SK-N-SH (cell line): ENCODE results near the gene SF3B5. TPM values are rescaled to one million over a fixed set of nuclear protein-coding genes. Genes with fewer than 3 reads are reported as not detected.

Experiments
- CTCF ChIA-PET: fragments of 300-600, 350-600 bp; formaldehyde crosslinking; extraction: SDS; loops from one replicate; lab custom pipeline; 2021; lab: Yijun Ruan, JAX
- POLR2A ChIA-PET: fragments of 350-600 bp; sonication (Branson Sonifier 250); formaldehyde crosslinking; extraction: SDS; loops from one replicate; lab custom pipeline; 2020; ENCODE audit warnings: antibody characterized with exemption, inconsistent platforms; lab: Yijun Ruan, JAX
- DNase-seq: peaks from one replicate; pipeline ENCODE4 v3.0.0; 2012
- H2AFZ ChIP-seq: fragments of 200-600 bp; sonication (generic); 2 replicates; pipeline ENCODE4 v1.8.1; 2016; ENCODE audit warnings: antibody characterized with exemption, mild to moderate bottlenecking, low read depth
- H3F3A ChIP-seq: fragments of 200-600 bp; sonication (generic); replicated peaks from 2 replicates; pipeline ENCODE3; 2016; ENCODE audit warnings: antibody characterized with exemption, mild to moderate bottlenecking; ENCODE audit not compliant: insufficient read depth
- H3K27ac ChIP-seq, 2 experiments: fragments of 200-500 bp in 1 of 2; fragments of 200-600 bp in 1 of 2; sonication (Bioruptor generic) in 1 of 2; sonication (generic), shearing (Covaris generic) in 1 of 2; 2 replicates each; pipeline versions ENCODE4 v1.5.1 to v1.6.1; 2014 to 2016; ENCODE audit warnings: low read depth in 2 of 2, inconsistent platforms in 1 of 2, low read length in 1 of 2, mild to moderate bottlenecking in 1 of 2, mixed read lengths in 1 of 2
- H3K27me3 ChIP-seq: fragments of 200-600 bp; sonication (generic), shearing (Covaris generic); 2 replicates; pipeline ENCODE4 v1.6.1; 2016; ENCODE audit warnings: mixed run types; ENCODE audit not compliant: insufficient read depth
- H3K36me3 ChIP-seq, 2 experiments: fragments of 200-500 bp in 1 of 2; fragments of 200-600 bp in 1 of 2; sonication (Bioruptor generic) in 1 of 2; sonication (generic) in 1 of 2; replicated peaks in 1 of 2; 2 replicates each; pipeline versions ENCODE3 to v1.5.1; 2014 to 2016; ENCODE audit warnings: low read length in 1 of 2, mild to moderate bottlenecking in 1 of 2; ENCODE audit not compliant: insufficient read depth in 2 of 2, control insufficient read depth in 1 of 2
- H3K4me1 ChIP-seq, 2 experiments: fragments of 200-500 bp in 1 of 2; fragments of 200-600 bp in 1 of 2; sonication (Bioruptor generic) in 1 of 2; sonication (generic), shearing (Covaris generic) in 1 of 2; 2 replicates each; pipeline versions ENCODE4 v1.5.1 to v1.6.1; 2014 to 2016; ENCODE audit warnings: low read depth in 1 of 2, low read length in 1 of 2, mixed run types in 1 of 2; ENCODE audit not compliant: insufficient read depth in 2 of 2, control insufficient read depth in 1 of 2
- H3K4me2 ChIP-seq: fragments of 200-600 bp; sonication (generic), shearing (Covaris generic); 2 replicates; pipeline ENCODE4 v1.6.1; 2017; ENCODE audit warnings: mixed run types
- H3K4me3 ChIP-seq, 2 experiments: fragments of 200-500 bp in 1 of 2; fragments of 200-600 bp in 1 of 2; sonication (Bioruptor generic) in 1 of 2; sonication (generic), shearing (Covaris generic) in 1 of 2; 2 replicates each; pipeline versions ENCODE4 v1.5.1 to v1.8.1; 2014 to 2016; ENCODE audit warnings: low read depth in 2 of 2, inconsistent platforms in 1 of 2, low read length in 1 of 2, mild to moderate bottlenecking in 1 of 2, mixed read lengths in 1 of 2, moderate library complexity in 1 of 2
- H3K79me2 ChIP-seq: fragments of 200-600 bp; sonication (generic); 2 replicates; pipeline ENCODE4 v1.8.1; 2017; ENCODE audit warnings: mild to moderate bottlenecking; ENCODE audit not compliant: insufficient read depth
- H3K9ac ChIP-seq: fragments of 200-600 bp; sonication (generic); 2 replicates; pipeline ENCODE4 v1.6.1; 2017; ENCODE audit warnings: mixed run types
- H3K9me2 ChIP-seq: fragments of 200-600 bp; sonication (generic); 2 replicates; pipeline ENCODE4 v1.6.1; 2017; ENCODE audit warnings: mixed run types
- H3K9me3 ChIP-seq: fragments of 200-600 bp; sonication (generic); 2 replicates; pipeline ENCODE4 v1.6.1; 2017; ENCODE audit warnings: mixed run types, mild to moderate bottlenecking, moderate library complexity
- H4K20me1 ChIP-seq: fragments of 200-600 bp; sonication (generic); 2 replicates; pipeline ENCODE4 v1.6.1; 2017; ENCODE audit warnings: mild to moderate bottlenecking, mixed run types; ENCODE audit not compliant: insufficient read depth
- CHD2 ChIP-seq: fragments of 150-350 bp; IDR thresholded peaks from 2 replicates; pipeline ENCODE4 v1.6.1; 2018; ENCODE audit warnings: low read length; ENCODE audit not compliant: partially characterized antibody
- EP300 ChIP-seq, 2 experiments: IDR thresholded peaks; 2 replicates each; pipeline versions ENCODE4 v1.4.0 to v1.6.1; 2012; ENCODE audit warnings: borderline replicate concordance in 1 of 2, low read depth in 1 of 2, low read length in 1 of 2
- EZH2phosphoT487 ChIP-seq: fragments of 200-600 bp; sonication (generic); IDR thresholded peaks from 2 replicates; pipeline ENCODE4 v1.6.1; 2017; ENCODE audit warnings: low read depth, mixed run types, mild to moderate bottlenecking, antibody characterized with exemption, moderate library complexity, borderline replicate concordance
- FOSL2 ChIP-seq: IDR thresholded peaks from 2 replicates; pipeline ENCODE4 v1.4.0; 2012; ENCODE audit warnings: low read depth, mild to moderate bottlenecking, moderate library complexity, borderline replicate concordance
- FOXM1 ChIP-seq: IDR thresholded peaks from 2 replicates; pipeline ENCODE4 v1.4.0; 2012; ENCODE audit warnings: low read depth, mild to moderate bottlenecking
- GATA2 ChIP-seq: sonication (generic); formaldehyde crosslinking; IDR thresholded peaks from 2 replicates; pipeline ENCODE4 v1.5.0; 2020; ENCODE audit warnings: mild to moderate bottlenecking, missing genetic modification reagents
- JUND ChIP-seq: IDR thresholded peaks from 2 replicates; pipeline ENCODE4 v1.4.0; 2012
- MEF2A ChIP-seq: IDR thresholded peaks from 2 replicates; pipeline ENCODE4 v1.4.0; 2012; ENCODE audit warnings: low read depth, borderline replicate concordance
- MXI1 ChIP-seq: IDR thresholded peaks from 2 replicates; pipeline ENCODE4 v1.6.1; 2012; ENCODE audit warnings: mild to moderate bottlenecking, low read depth, low read length, improper control_type of control experiment
- POLR2AphosphoS5 ChIP-seq: IDR thresholded peaks from 2 replicates; pipeline ENCODE4 v1.6.1; 2012; ENCODE audit warnings: low read depth, low read length
- RCOR1 ChIP-seq: fragments of 150-350 bp; IDR thresholded peaks from 2 replicates; pipeline ENCODE4 v1.6.1; 2017; ENCODE audit warnings: antibody characterized with exemption, low read length
- RXRA ChIP-seq: IDR thresholded peaks from 2 replicates; pipeline ENCODE4 v1.4.0; 2012; ENCODE audit warnings: low read depth, mild to moderate bottlenecking, borderline replicate concordance
- TAF1 ChIP-seq: IDR thresholded peaks from 2 replicates; pipeline ENCODE4 v1.6.1; 2012; ENCODE audit warnings: low read depth, mild to moderate bottlenecking, low read length, moderate library complexity, borderline replicate concordance
- WGBS: methylation state at CpG from one replicate; pipeline ENCODE4 v1.1.6; 2017; ENCODE audit warnings: low lambda C conversion rate; 5-methylcytosine and 5-hydroxymethylcytosine counted together
- polyA plus RNA-seq, 3 experiments: library from polyadenylated mRNA; depleted of rRNA; stranded (reverse); fragments of >200 nt; gene quantifications; 2 replicates each; pipeline ENCODE4 v1.2.3, GENCODE V29; 2012
- TF ChIP-seq, protein P1 (sequence below): IDR thresholded peaks from 2 replicates; pipeline ENCODE4; 2012
- TF ChIP-seq, protein P2 (sequence below): IDR thresholded peaks from 2 replicates; pipeline ENCODE4 v1.6.1; 2012; ENCODE audit warnings: mild to moderate bottlenecking, low read depth, low read length, moderate library complexity
- TF ChIP-seq, protein P3 (sequence below): IDR thresholded peaks from 2 replicates; pipeline ENCODE4 v1.4.0; 2012; ENCODE audit warnings: low read depth
- TF ChIP-seq, protein P4 (sequence below): fragments of 200-600 bp; sonication (generic); IDR thresholded peaks from 2 replicates; pipeline ENCODE4 v1.6.1; 2017; ENCODE audit warnings: antibody characterized with exemption, mild to moderate bottlenecking, moderate library complexity
- TF ChIP-seq, protein P5 (sequence below): IDR thresholded peaks from 2 replicates; pipeline ENCODE4 v1.4.0; 2012; ENCODE audit warnings: low read depth, borderline replicate concordance

Gene SF3B5
- polyA plus RNA-seq, 1 of the 3 experiments (the other 2 are of a cell fraction): 316 TPM

DNA sequence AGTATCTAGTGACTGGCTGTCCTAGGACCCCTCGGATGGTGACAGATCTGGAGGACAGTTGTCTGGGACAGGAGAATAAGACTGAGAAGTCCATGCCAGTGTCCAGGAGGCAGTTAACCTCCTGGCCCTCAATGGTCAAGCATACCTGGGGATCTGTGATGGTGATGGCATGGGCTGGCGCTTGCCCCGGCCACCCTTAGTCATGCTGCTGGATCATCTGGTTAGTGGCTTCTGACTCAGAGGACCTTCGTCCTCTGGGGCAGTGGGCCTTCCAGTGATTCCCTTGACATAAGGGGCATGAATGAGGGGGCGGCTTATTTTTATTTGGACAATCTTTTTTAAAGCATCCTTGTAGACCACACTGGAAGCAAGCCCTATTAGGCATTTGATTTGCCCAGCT, 24.0 kb upstream of the SF3B5 start:
- Histone ChIP-seq H3K27ac (no peak overlapping the region), H3F3A (no peaks in the 10 kb centered on the region), H3K9ac (no peak overlapping the region), H3K4me3 (no peak overlapping the region), H3K4me2 (no peak overlapping the region), H3K4me1 (no peaks in the 10 kb centered on the region), H4K20me1 (no peaks in the 10 kb centered on the region), H2AFZ (no peak overlapping the region), H3K9me2 (no peaks in the 10 kb centered on the region), H3K9me3 (no peaks in the 10 kb centered on the region), H3K79me2 (no peaks in the 10 kb centered on the region), H3K36me3 (no peaks in the 10 kb centered on the region), H3K27me3 (peaks cover 8% of the 10 kb centered on the region; the same call in 1 of the 2 replicates)
- POLR2A ChIA-PET: no interaction called here
- 29% methylated on average over 4 of the region's 5 CpGs for WGBS
- DNase-seq: no peak
- TF ChIP-seq EP300 (IDR thresholded peaks at IDR 0.05; ENCODE audit: borderline replicate concordance in 1 of 2, low read depth in 1 of 2, low read length in 1 of 2) (no peak), MXI1 (no peak), GATA2 (no peak), FOXM1 (no peak), TAF1 (no peak), POLR2AphosphoS5 (no peak), EZH2phosphoT487 (no peak), CHD2 (no peak), FOSL2 (no peak), JUND (no peak), MEF2A (no peak), RCOR1 (no peak)
- TF ChIP-seq, protein P1, sequence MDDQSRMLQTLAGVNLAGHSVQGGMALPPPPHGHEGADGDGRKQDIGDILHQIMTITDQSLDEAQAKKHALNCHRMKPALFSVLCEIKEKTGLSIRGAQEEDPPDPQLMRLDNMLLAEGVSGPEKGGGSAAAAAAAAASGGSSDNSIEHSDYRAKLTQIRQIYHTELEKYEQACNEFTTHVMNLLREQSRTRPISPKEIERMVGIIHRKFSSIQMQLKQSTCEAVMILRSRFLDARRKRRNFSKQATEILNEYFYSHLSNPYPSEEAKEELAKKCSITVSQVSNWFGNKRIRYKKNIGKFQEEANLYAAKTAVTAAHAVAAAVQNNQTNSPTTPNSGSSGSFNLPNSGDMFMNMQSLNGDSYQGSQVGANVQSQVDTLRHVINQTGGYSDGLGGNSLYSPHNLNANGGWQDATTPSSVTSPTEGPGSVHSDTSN: no peak
- TF ChIP-seq, protein P2, sequence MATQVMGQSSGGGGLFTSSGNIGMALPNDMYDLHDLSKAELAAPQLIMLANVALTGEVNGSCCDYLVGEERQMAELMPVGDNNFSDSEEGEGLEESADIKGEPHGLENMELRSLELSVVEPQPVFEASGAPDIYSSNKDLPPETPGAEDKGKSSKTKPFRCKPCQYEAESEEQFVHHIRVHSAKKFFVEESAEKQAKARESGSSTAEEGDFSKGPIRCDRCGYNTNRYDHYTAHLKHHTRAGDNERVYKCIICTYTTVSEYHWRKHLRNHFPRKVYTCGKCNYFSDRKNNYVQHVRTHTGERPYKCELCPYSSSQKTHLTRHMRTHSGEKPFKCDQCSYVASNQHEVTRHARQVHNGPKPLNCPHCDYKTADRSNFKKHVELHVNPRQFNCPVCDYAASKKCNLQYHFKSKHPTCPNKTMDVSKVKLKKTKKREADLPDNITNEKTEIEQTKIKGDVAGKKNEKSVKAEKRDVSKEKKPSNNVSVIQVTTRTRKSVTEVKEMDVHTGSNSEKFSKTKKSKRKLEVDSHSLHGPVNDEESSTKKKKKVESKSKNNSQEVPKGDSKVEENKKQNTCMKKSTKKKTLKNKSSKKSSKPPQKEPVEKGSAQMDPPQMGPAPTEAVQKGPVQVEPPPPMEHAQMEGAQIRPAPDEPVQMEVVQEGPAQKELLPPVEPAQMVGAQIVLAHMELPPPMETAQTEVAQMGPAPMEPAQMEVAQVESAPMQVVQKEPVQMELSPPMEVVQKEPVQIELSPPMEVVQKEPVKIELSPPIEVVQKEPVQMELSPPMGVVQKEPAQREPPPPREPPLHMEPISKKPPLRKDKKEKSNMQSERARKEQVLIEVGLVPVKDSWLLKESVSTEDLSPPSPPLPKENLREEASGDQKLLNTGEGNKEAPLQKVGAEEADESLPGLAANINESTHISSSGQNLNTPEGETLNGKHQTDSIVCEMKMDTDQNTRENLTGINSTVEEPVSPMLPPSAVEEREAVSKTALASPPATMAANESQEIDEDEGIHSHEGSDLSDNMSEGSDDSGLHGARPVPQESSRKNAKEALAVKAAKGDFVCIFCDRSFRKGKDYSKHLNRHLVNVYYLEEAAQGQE: no peak
- TF ChIP-seq, all 33 proteins: peak for 0
- CTCF ChIA-PET: no interaction called here

DNA sequence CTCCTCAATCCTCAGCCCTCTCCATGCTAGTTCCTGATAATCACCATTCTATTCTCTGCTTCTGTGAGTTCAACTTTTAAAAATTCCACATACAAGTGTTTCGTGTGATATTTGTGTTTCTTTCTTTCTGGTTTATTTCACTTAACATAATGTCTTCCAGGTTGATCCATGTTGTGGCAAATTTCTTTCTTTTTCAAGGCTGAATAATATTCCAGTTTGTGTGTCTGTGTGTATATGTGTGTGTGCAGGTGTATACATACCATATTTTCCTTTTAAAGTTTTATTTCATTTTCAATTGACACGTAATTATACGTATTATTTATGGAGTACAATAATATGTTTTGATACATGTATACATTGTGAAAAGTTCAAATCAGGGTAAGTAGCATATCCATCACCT, 19.8 kb upstream of the SF3B5 start:
- Histone ChIP-seq H3F3A (no peaks in the 10 kb centered on the region), H2AFZ (no peak overlapping the region), H3K4me2 (no peak overlapping the region), H3K4me1 (no peaks in the 10 kb centered on the region), H4K20me1 (no peaks in the 10 kb centered on the region), H3K9me3 (no peaks in the 10 kb centered on the region), H3K79me2 (no peaks in the 10 kb centered on the region), H3K36me3 (no peaks in the 10 kb centered on the region), H3K9me2 (no peaks in the 10 kb centered on the region), H3K27me3 (peaks cover 15% of the 10 kb centered on the region; the same call in 1 of the 2 replicates), H3K27ac (no peak overlapping the region), H3K4me3 (no peak overlapping the region), H3K9ac (no peak overlapping the region)
- no peak for DNase-seq
- 9% methylated on average over 3 of the region's 3 CpGs for WGBS
- ChIA-PET POLR2A (no interaction called here), CTCF (interaction anchor here (1.8 kb wide), 1 partner anchor 10 kb away, joined by 7 read pairs; no protein-coding TSS in a partner anchor)
- TF ChIP-seq, protein P3, sequence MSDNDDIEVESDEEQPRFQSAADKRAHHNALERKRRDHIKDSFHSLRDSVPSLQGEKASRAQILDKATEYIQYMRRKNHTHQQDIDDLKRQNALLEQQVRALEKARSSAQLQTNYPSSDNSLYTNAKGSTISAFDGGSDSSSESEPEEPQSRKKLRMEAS: no peak
- TF ChIP-seq FOXM1: no peak
- TF ChIP-seq, protein P4, sequence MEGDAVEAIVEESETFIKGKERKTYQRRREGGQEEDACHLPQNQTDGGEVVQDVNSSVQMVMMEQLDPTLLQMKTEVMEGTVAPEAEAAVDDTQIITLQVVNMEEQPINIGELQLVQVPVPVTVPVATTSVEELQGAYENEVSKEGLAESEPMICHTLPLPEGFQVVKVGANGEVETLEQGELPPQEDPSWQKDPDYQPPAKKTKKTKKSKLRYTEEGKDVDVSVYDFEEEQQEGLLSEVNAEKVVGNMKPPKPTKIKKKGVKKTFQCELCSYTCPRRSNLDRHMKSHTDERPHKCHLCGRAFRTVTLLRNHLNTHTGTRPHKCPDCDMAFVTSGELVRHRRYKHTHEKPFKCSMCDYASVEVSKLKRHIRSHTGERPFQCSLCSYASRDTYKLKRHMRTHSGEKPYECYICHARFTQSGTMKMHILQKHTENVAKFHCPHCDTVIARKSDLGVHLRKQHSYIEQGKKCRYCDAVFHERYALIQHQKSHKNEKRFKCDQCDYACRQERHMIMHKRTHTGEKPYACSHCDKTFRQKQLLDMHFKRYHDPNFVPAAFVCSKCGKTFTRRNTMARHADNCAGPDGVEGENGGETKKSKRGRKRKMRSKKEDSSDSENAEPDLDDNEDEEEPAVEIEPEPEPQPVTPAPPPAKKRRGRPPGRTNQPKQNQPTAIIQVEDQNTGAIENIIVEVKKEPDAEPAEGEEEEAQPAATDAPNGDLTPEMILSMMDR: no peak
- no peak for TF ChIP-seq RXRA
- TF ChIP-seq, protein P5, sequence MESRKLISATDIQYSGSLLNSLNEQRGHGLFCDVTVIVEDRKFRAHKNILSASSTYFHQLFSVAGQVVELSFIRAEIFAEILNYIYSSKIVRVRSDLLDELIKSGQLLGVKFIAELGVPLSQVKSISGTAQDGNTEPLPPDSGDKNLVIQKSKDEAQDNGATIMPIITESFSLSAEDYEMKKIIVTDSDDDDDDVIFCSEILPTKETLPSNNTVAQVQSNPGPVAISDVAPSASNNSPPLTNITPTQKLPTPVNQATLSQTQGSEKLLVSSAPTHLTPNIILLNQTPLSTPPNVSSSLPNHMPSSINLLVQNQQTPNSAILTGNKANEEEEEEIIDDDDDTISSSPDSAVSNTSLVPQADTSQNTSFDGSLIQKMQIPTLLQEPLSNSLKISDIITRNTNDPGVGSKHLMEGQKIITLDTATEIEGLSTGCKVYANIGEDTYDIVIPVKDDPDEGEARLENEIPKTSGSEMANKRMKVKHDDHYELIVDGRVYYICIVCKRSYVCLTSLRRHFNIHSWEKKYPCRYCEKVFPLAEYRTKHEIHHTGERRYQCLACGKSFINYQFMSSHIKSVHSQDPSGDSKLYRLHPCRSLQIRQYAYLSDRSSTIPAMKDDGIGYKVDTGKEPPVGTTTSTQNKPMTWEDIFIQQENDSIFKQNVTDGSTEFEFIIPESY: no peak
- TF ChIP-seq, protein P1: no peak
